Testis (tissue), 3 donors: Measurements from ENCODE around the gene CAMTA1. TPM values are rescaled to one million over a fixed set of nuclear protein-coding genes. Genes with fewer than 3 reads are reported as not detected.
A peak's percentile ranks its signal among the peaks of the same experiment; 100 is the strongest.

ENCODE experiments used
- DNase-seq: peaks from one replicate; pipeline ENCODE4 v3.0.0-alpha.2; 2019
- H3K27ac ChIP-seq, 2 donors: fragments of 200-600 bp; sonication (generic); one replicate each; pipeline ENCODE4 v1.5.1; 2019
- H3K27me3 ChIP-seq: fragments of 200-600 bp; sonication (generic); one replicate; pipeline ENCODE4 v1.5.1; 2019
- H3K36me3 ChIP-seq: fragments of 200-600 bp; sonication (generic); one replicate; pipeline ENCODE4 v1.5.1; 2017; ENCODE audit warnings: low read depth; ENCODE audit errors: missing control alignments
- H3K4me1 ChIP-seq: fragments of 200-600 bp; sonication (generic); one replicate; pipeline ENCODE4 v1.5.1; 2019
- H3K4me3 ChIP-seq, 2 donors: fragments of 200-600 bp; sonication (generic); one replicate each; pipeline ENCODE4 v1.5.1; 2017 to 2019
- H3K9me3 ChIP-seq: fragments of 200-600 bp; sonication (generic); one replicate; pipeline ENCODE4 v1.5.1; 2017
- POLR2A ChIP-seq: fragments of 450-650 bp; IDR thresholded peaks from one replicate; pipeline ENCODE4 v1.6.1; 2017; ENCODE audit warnings: antibody characterized with exemption, mild to moderate bottlenecking, moderate library complexity
- WGBS, 2 donors: methylation state at CpG; one replicate each; pipeline ENCODE4 v1.1.5; 2018; 5-methylcytosine and 5-hydroxymethylcytosine counted together
- intact Hi-C: fragments of 100-400 bp; cut with DNase I; formaldehyde crosslinking; loops from one replicate; pipeline ENCODE4 v1.15.1; 2023; ENCODE audit warnings: low total_unique reads
- polyA plus RNA-seq: library from polyadenylated mRNA; stranded (reverse); fragments of 350-450 nt; fragmentation: Illumina TruSeq; extraction: RNeasy Lipid Tissue Mini Kit (QIAGEN cat#74804); gene quantifications from one replicate; pipeline ENCODE4 v1.2.3, GENCODE V29; 2014; ENCODE audit warnings: low read depth, low replicate concordance; ENCODE audit not compliant: insufficient read depth
- total RNA-seq, 2 donors: library from RNA; depleted of rRNA; stranded (reverse); fragments of >200 nt; gene quantifications; one replicate each; pipeline ENCODE4 v1.2.3, GENCODE V29; 2016
- TF ChIP-seq, protein P1 (sequence below), 3 experiments: fragments of 450-650 bp in 2 of 3; fragments of 200-600 bp in 1 of 3; sonication (generic) in 1 of 3; IDR thresholded peaks; one replicate each; pipeline ENCODE4 v1.5.1; 2016 to 2019; ENCODE audit warnings: antibody characterized with exemption in 3 of 3, mild to moderate bottlenecking in 2 of 3, moderate library complexity in 1 of 3

The CAMTA1 gene
- total and polyA plus RNA-seq, 3 donors from 2014 or later, result 116 to 158 (median 119) TPM

DNA sequence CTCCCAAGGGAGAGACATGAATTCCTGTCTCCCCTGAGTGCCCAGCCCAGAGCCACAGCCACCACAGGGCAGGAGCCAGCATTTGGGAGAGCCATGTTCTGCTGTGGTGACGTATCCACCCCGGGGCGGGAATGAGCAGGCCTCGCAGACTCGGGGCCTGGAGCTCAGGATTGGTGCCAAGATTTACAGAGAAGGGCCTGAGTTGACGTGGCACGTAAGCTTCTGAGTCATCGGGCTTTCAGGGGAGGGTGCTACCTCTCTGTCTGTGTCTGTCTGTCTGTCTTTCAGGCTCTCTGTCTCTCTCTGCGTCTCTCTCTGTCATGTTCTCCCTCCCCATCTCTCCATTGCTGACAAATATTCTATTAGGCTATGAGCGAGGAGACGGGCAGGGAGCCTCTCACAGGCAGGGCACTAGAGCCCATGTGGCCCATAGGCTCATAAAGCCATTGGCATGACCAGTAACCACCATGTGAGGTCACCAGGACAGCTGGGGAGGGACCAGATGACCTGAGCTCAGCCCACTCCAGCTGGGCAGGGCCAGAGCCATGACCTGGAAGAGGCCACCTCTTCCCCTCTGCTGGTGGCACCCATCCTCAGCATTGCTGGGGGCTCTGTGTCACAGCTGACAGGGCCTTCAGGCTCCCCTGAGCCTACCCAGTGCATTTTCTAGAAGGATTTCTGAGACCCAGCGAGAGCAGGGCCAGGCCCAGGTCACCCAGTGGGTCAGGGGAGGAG, 685.8 kb downstream of the CAMTA1 start:
- Histone ChIP-seq H3K36me3 (no peaks in the 10 kb centered on the region), H3K4me3 (no peak overlapping the region), H3K9me3 (no peaks in the 10 kb centered on the region), H3K27me3 (no peaks in the 10 kb centered on the region), H3K4me1 (peaks cover 14% of the 10 kb centered on the region), H3K27ac (no peak overlapping the region)
- WGBS, 2 donors, result 65 to 73% methylated on average over 8 to 12 of the region's 12 CpGs
- intact Hi-C loops, result no loop called here
- TF ChIP-seq, protein P1, sequence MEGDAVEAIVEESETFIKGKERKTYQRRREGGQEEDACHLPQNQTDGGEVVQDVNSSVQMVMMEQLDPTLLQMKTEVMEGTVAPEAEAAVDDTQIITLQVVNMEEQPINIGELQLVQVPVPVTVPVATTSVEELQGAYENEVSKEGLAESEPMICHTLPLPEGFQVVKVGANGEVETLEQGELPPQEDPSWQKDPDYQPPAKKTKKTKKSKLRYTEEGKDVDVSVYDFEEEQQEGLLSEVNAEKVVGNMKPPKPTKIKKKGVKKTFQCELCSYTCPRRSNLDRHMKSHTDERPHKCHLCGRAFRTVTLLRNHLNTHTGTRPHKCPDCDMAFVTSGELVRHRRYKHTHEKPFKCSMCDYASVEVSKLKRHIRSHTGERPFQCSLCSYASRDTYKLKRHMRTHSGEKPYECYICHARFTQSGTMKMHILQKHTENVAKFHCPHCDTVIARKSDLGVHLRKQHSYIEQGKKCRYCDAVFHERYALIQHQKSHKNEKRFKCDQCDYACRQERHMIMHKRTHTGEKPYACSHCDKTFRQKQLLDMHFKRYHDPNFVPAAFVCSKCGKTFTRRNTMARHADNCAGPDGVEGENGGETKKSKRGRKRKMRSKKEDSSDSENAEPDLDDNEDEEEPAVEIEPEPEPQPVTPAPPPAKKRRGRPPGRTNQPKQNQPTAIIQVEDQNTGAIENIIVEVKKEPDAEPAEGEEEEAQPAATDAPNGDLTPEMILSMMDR (IDR thresholded peaks at IDR 0.05), result no peak
- TF ChIP-seq POLR2A, result no peak
- peak; percentile 47 for DNase-seq

DNA sequence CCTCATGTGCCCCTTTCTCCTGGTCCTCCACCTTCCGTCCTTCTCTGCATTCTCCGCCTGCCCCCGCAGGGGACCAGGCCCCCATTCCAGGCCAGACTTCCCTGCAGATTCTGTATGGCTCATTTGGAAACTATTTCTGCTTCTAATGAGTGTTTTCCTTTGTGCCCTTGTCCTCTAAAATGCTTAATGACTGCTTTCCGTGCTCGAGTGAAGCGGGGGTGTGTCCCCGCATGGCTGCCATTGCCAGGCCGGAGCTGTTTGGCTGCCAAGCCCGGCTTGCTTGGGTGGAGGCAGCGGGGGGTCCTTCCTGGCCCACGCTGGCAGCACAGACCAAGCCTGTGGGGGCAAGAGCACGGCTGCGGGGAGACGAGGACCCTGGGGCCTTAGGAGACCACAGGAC, 686.6 kb downstream of the CAMTA1 start:
- no peak overlapping the region for H3K4me3 ChIP-seq
- H3K27me3 ChIP-seq, result no peaks in the 10 kb centered on the region
- 78 to 87% methylated on average over 3 to 14 of the region's 14 CpGs for WGBS, 2 donors
- intact Hi-C loops, result no loop called here
- DNase-seq, result no peak
- H3K9me3 ChIP-seq, result no peaks in the 10 kb centered on the region
- H3K4me1 ChIP-seq, result peaks cover 17% of the 10 kb centered on the region
- H3K36me3 ChIP-seq, result no peaks in the 10 kb centered on the region
- TF ChIP-seq, protein P1 (IDR thresholded peaks at IDR 0.05), result no peak
- TF ChIP-seq POLR2A, result no peak
- no peak overlapping the region for H3K27ac ChIP-seq

DNA sequence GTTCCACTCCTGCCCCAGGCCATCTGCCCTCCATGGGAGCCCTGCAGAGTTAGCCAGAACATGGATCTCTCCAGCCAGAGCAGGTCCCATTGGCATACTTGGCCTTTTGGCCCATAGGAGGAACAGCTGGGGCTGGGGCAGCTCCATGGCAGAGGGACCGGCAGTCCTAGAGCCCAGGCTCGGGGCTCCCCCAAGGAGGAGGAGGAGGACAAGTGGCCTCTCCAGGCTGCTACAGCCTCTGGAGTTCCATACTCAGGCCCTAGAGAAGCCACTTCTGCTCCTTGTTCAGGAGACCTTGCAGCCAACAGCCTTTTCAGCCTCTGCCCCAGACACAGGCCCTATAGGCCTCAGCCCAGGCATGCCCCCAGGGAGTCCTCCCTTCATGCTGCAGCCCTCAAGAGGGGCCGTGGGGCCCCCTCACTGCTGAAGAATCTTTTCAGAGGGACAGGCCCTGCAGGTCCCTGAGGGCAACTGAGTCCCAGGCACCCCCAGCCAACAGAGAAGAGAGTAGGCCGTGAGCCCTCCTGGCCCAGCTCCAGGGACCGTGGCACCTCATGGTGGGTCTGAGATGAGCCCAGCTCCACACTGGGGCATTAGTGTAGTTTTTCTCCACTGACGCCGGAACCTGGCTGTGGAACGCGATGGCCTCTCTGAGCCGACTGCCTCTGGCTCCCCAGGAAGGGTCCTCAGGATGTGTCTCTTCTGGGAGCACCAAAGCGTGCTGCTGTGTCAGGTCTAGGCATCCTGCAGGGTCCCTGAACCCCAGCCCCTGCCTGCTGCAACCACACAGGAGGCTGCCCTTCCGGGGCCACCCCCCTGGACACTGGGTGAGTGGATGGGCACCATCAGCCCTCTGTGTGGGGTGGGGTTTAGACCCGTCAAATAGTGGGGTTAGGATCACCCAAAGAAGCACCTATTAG, 688.2 kb downstream of the CAMTA1 start:
- peaks cover 30% of the 10 kb centered on the region for H3K4me1 ChIP-seq
- no peak overlapping the region for H3K27ac ChIP-seq
- no peaks in the 10 kb centered on the region for H3K36me3 ChIP-seq
- H3K9me3 ChIP-seq, result no peaks in the 10 kb centered on the region
- TF ChIP-seq POLR2A, result no peak
- TF ChIP-seq, protein P1 (IDR thresholded peaks at IDR 0.05), result no peak
- DNase-seq, result no peak
- no peak overlapping the region for H3K4me3 ChIP-seq
- intact Hi-C loops, result no loop called here
- WGBS, 2 donors, result 91 to 100% methylated on average over 9 to 13 of the region's 13 CpGs
- no peaks in the 10 kb centered on the region for H3K27me3 ChIP-seq

DNA sequence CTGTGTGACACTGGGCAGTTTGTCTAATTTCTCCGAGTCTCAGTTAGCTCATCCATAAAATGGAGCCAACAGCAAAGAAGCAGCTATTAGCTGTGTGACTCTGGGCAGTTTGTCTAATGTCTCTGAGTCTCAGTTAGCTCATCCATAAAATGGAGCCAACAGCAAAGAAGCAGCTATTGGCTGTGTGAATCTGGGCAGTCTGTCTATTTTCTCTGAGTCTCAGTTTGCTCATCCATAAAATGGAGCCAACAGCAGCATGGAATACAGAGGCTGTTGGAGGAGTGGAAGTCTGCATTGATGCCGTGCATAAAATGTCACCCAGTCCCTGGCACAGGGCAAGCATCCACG, 688.9 kb downstream of the CAMTA1 start:
- Histone ChIP-seq H3K4me3 (no peak overlapping the region), H3K27me3 (no peaks in the 10 kb centered on the region), H3K4me1 (peaks cover 36% of the 10 kb centered on the region), H3K27ac (no peak overlapping the region), H3K9me3 (no peaks in the 10 kb centered on the region), H3K36me3 (no peaks in the 10 kb centered on the region)
- intact Hi-C loops, result no loop called here
- no peak for DNase-seq
- TF ChIP-seq POLR2A, result no peak
- TF ChIP-seq, protein P1 (IDR thresholded peaks at IDR 0.05), result no peak
- WGBS, 2 donors, result 92 to 93% methylated on average over 3 of the region's 3 CpGs
